GM23248 (cell line): ENCODE measurements around the gene CCHCR1.

Source experiments
- EZH2 ChIP-seq: fragments of 200-600 bp; sonication (generic); IDR thresholded peaks from 2 replicates; pipeline ENCODE4 v1.6.1; 2018; ENCODE audit warnings: antibody characterized with exemption, mild to moderate bottlenecking; ENCODE audit not compliant: insufficient read depth, poor library complexity, severe bottlenecking
- EZH2phosphoT487 ChIP-seq: fragments of 200-600 bp; sonication (generic); IDR thresholded peaks from 2 replicates; pipeline ENCODE4 v1.6.1; 2018; ENCODE audit warnings: antibody characterized with exemption, moderate library complexity, mild to moderate bottlenecking, low read depth; ENCODE audit not compliant: insufficient read depth

- TF ChIP-seq EZH2: no peak
- no peak for TF ChIP-seq EZH2phosphoT487
These were observed 31.0 kb downstream of the CCHCR1 start for GRCh38 chr6:31126396-31127175.
